ENCODE results near the gene NAGPA. TPM values are rescaled to one million over a fixed set of nuclear protein-coding genes. Genes with fewer than 3 reads are reported as not detected.
"Not testable (repeated sequence)": the region's sequence is repeated elsewhere in the genome, so short reads cannot be mapped to it uniquely, and the experiment has no call there.

NAGPA gene
- polyA plus RNA-seq: 10 to 100 TPM in 1 of 3 donors, 1 to 10 TPM in 2; 4.9 to 12.6 (median 6.8) TPM

GRCh38 chr16:5033256-5034166 is at the start of gene NAGPA:
Gene NAGPA (minus strand): TSS chr16:5033935. CDS start chr16:5033914, 21 bp downstream.
- 0 to 1% (median 0%) methylated on average over 97 to 104 of the region's 104 CpGs for WGBS, 3 donors
- no peak within 1 kb of the TSS for H3K27ac ChIP-seq (ENCODE audit: low read depth, low read length)

GRCh38 chr16:5080996-5081395 is 47.3 kb upstream of the NAGPA start:
- not testable (repeated sequence) for H3K27ac ChIP-seq (ENCODE audit: low read depth, low read length)
- 64 to 74% (median 64%) methylated on average over 7 to 9 of the region's 9 CpGs for WGBS, 3 donors

- WGBS, 3 donors: 59 to 93% (median 79%) methylated on average over 12 of the region's 12 CpGs
- H3K27ac ChIP-seq (ENCODE audit: low read depth, low read length): not testable (repeated sequence)
These were observed 46.7 kb upstream of the NAGPA start for GRCh38 chr16:5080461-5080860.

- WGBS, 3 donors: 91 to 96% (median 93%) methylated on average over 17 of the region's 17 CpGs
- no peak overlapping the region for H3K27ac ChIP-seq (ENCODE audit: low read depth, low read length)
These were observed 44.9 kb upstream of the NAGPA start for GRCh38 chr16:5078626-5079025.

- 96 to 97% (median 96%) methylated on average over 13 of the region's 13 CpGs for WGBS, 3 donors
- H3K27ac ChIP-seq (ENCODE audit: low read depth, low read length): no peak overlapping the region
These were observed 43.6 kb upstream of the NAGPA start for GRCh38 chr16:5077304-5077703.

GRCh38 chr16:5075637-5076036 is 41.9 kb upstream of the NAGPA start:
- no peak overlapping the region for H3K27ac ChIP-seq (ENCODE audit: low read depth, low read length)
- 71 to 91% (median 82%) methylated on average over 5 of the region's 5 CpGs for WGBS, 3 donors

GRCh38 chr16:5073771-5074170 is 40.0 kb upstream of the NAGPA start:
- not testable (repeated sequence) for H3K27ac ChIP-seq (ENCODE audit: low read depth, low read length)
- WGBS, 3 donors: 93 to 96% (median 96%) methylated on average over 15 of the region's 15 CpGs

GRCh38 chr16:5073279-5073629 is 39.5 kb upstream of the NAGPA start:
- 82 to 90% (median 86%) methylated on average over 2 of the region's 2 CpGs for WGBS, 3 donors
- H3K27ac ChIP-seq (ENCODE audit: low read depth, low read length): no peak overlapping the region

GRCh38 chr16:5072334-5073278 is 38.9 kb upstream of the NAGPA start:
- 42 to 64% (median 60%) methylated on average over 12 of the region's 12 CpGs for WGBS, 3 donors
- no peak overlapping the region for H3K27ac ChIP-seq (ENCODE audit: low read depth, low read length)

GRCh38 chr16:5071681-5072333 is 38.1 kb upstream of the NAGPA start, which contains the start of gene ALG1:
Gene ALG1 (plus strand): TSS chr16:5071843. CDS start chr16:5071850, 7 bp downstream.
- H3K27ac ChIP-seq (ENCODE audit: low read depth, low read length): no peak within 1 kb of the TSS
- 0% methylated on average over 48 to 53 of the region's 53 CpGs for WGBS, 3 donors

- no peak overlapping the region for H3K27ac ChIP-seq (ENCODE audit: low read depth, low read length)
- WGBS, 3 donors: 54 to 63% (median 57%) methylated on average over 7 of the region's 7 CpGs
These were observed 37.6 kb upstream of the NAGPA start for GRCh38 chr16:5071341-5071680.

- whole genome bisulfite sequencing, 3 donors: 88 to 95% (median 88%) methylated on average over 15 of the region's 15 CpGs
- no peak overlapping the region for H3K27ac ChIP-seq (ENCODE audit: low read depth, low read length)
These were observed 36.9 kb upstream of the NAGPA start for GRCh38 chr16:5070431-5071186.

- H3K27ac ChIP-seq (ENCODE audit: low read depth, low read length): no peak overlapping the region
- 93 to 95% (median 94%) methylated on average over 9 of the region's 9 CpGs for WGBS, 3 donors
These were observed 36.1 kb upstream of the NAGPA start for GRCh38 chr16:5069854-5070253.

- WGBS, 3 donors: 80 to 89% (median 85%) methylated on average over 9 of the region's 9 CpGs
These were observed 35.3 kb upstream of the NAGPA start for GRCh38 chr16:5069048-5069447.

GRCh38 chr16:5066511-5066910 is 32.8 kb upstream of the NAGPA start:
- 63 to 67% (median 66%) methylated on average over 6 of the region's 6 CpGs for WGBS, 3 donors
- H3K27ac ChIP-seq (ENCODE audit: low read depth, low read length): no peak overlapping the region

More at GRCh38 chr16:5069048-5069447, 35.3 kb upstream of the NAGPA start:
- H3K27ac ChIP-seq (ENCODE audit: low read depth, low read length): no peak overlapping the region

- WGBS, 3 donors: 45 to 64% (median 47%) methylated on average over 10 of the region's 10 CpGs
- H3K27ac ChIP-seq (ENCODE audit: low read depth, low read length): no peak within 1 kb of the TSS
These were observed 32.1 kb upstream of the NAGPA start, which contains the start of gene C16orf89 for GRCh38 chr16:5065813-5066212. Gene C16orf89 (minus strand): TSS chr16:5065956. CDS start chr16:5065908, 48 bp downstream.

GRCh38 chr16:5065326-5065725 is 31.6 kb upstream of the NAGPA start:
- no peak overlapping the region for H3K27ac ChIP-seq (ENCODE audit: low read depth, low read length)

GRCh38 chr16:5064915-5065314 is 31.2 kb upstream of the NAGPA start:
- no peak overlapping the region for H3K27ac ChIP-seq (ENCODE audit: low read depth, low read length)
- WGBS, 3 donors: 29 to 79% (median 64%) methylated on average over 7 of the region's 7 CpGs

More at GRCh38 chr16:5065326-5065725, 31.6 kb upstream of the NAGPA start:
- 32 to 60% (median 54%) methylated on average over 8 of the region's 8 CpGs for WGBS, 3 donors

All from adipose tissue (tissue), 3 donors.